A549 (cell line): ENCODE data around the gene YWHAE. TPM values are rescaled to one million over a fixed set of nuclear protein-coding genes. Genes with fewer than 3 reads are reported as not detected.

Source experiments
- ATAC-seq, 2 experiments: fragments of 200-7000 bp in 1 of 2; fragments of >200 bp in 1 of 2; cut with Nextera tagmentation in 1 of 2; cut with Tn5 transposase in 1 of 2; 3 replicates each; pipeline versions ENCODE4 v1.8.0 to v1.9.1; 2018 to 2020; ENCODE audit warnings: mild to moderate bottlenecking in 1 of 2, moderate library complexity in 1 of 2
- CTCF ChIA-PET: fragments of 300-600 bp; sonication (Branson Sonifier 250); formaldehyde crosslinking; extraction: SDS; loops from one replicate; lab custom pipeline; 2021; ENCODE audit warnings: antibody characterized with exemption, inconsistent platforms; lab: Yijun Ruan, JAX
- POLR2A ChIA-PET: fragments of 350-600 bp; formaldehyde crosslinking; extraction: SDS; loops from one replicate; lab custom pipeline; 2021; ENCODE audit warnings: antibody characterized with exemption, inconsistent platforms; lab: Yijun Ruan, JAX
- DNase-seq, 2 experiments: peaks; one replicate each; pipeline versions ENCODE4 v3.0.0 to v3.0.0-alpha.2; 2011 to 2016; ENCODE audit warnings: low read depth in 1 of 2, low spot score in 1 of 2
- FAIRE-seq: peaks from 2 replicates; lab custom pipeline; 2011; peaks lifted over from hg19 to GRCh38; lab: Jason Lieb, UNC
- H3K27ac ChIP-seq, 2 experiments: fragments of >200 bp; sonication (Bioruptor Twin); formaldehyde crosslinking; 3 replicates each; pipeline ENCODE4 v1.5.1; 2016 to 2017
- H3K4me1 ChIP-seq: fragments of >200 bp; sonication (Bioruptor Twin); formaldehyde crosslinking; 3 replicates; pipeline ENCODE4 v1.6.1; 2016
- H3K4me2 ChIP-seq: fragments of >200 bp; sonication (Bioruptor Twin); formaldehyde crosslinking; 3 replicates; pipeline ENCODE4 v1.6.1; 2016
- H3K4me3 ChIP-seq: fragments of >200 bp; sonication (Bioruptor Twin); formaldehyde crosslinking; 3 replicates; pipeline ENCODE4 v1.5.1; 2016
- H3K9me3 ChIP-seq: fragments of >200 bp; sonication (Bioruptor Twin); formaldehyde crosslinking; 3 replicates; pipeline ENCODE4 v1.6.1; 2016
- BHLHE40 ChIP-seq: IDR thresholded peaks from 2 replicates; pipeline ENCODE4 v1.6.1; 2012; ENCODE audit warnings: low read depth, low read length, inconsistent platforms
- CBX2 ChIP-seq: fragments of 200-600 bp; sonication (generic); IDR thresholded peaks from 2 replicates; pipeline ENCODE4 v1.6.1; 2016; ENCODE audit warnings: low read depth, mild to moderate bottlenecking, borderline replicate concordance
- CBX8 ChIP-seq: fragments of 200-600 bp; sonication (generic); IDR thresholded peaks from 2 replicates; pipeline ENCODE4 v1.6.1; 2016
- CHD2 ChIP-seq: fragments of 150-350 bp; IDR thresholded peaks from 2 replicates; pipeline ENCODE4 v1.6.1; 2014; ENCODE audit warnings: low read length; ENCODE audit not compliant: partially characterized antibody
- CHD4 ChIP-seq: fragments of 200-600 bp; sonication (generic); IDR thresholded peaks from 2 replicates; pipeline ENCODE4 v1.6.1; 2016; ENCODE audit warnings: antibody characterized with exemption, mild to moderate bottlenecking, borderline replicate concordance
- ESRRA ChIP-seq: fragments of 150-350 bp; IDR thresholded peaks from 2 replicates; pipeline ENCODE4 v1.6.1; 2014; ENCODE audit warnings: mild to moderate bottlenecking, low read length, borderline replicate concordance
- FOSL2 ChIP-seq, 2 experiments: fragments of 450-650 bp in 1 of 2; fragments of >200 bp in 1 of 2; sonication (Bioruptor Twin) in 1 of 2; formaldehyde crosslinking; IDR thresholded peaks; 2 replicates each; pipeline versions ENCODE4 v1.5.0 to v1.6.1; 2016 to 2020; ENCODE audit warnings: mild to moderate bottlenecking in 1 of 2, moderate library complexity in 1 of 2
- GATA3 ChIP-seq: IDR thresholded peaks from 2 replicates; pipeline ENCODE4 v1.6.1; 2012; ENCODE audit warnings: borderline replicate concordance
- HDAC2 ChIP-seq: fragments of 200-600 bp; sonication (generic); IDR thresholded peaks from 2 replicates; pipeline ENCODE4 v1.6.1; 2016
- HOXA7 ChIP-seq: fragments of 250-450 bp; sonication (Bioruptor Pico); IDR thresholded peaks from 2 replicates; pipeline ENCODE4 v1.5.0; 2020; ENCODE audit warnings: mild to moderate bottlenecking, moderate library complexity
- HOXB5 ChIP-seq: fragments of 250-450 bp; sonication (Bioruptor Pico); IDR thresholded peaks from 2 replicates; pipeline ENCODE4 v1.5.0; 2020; ENCODE audit warnings: mild to moderate bottlenecking, moderate library complexity
- KDM1A ChIP-seq: fragments of 200-600 bp; sonication (generic); IDR thresholded peaks from 2 replicates; pipeline ENCODE4 v1.6.1; 2016; ENCODE audit warnings: low read depth, mild to moderate bottlenecking
- MAFK ChIP-seq: fragments of 450-650 bp; IDR thresholded peaks from 2 replicates; pipeline ENCODE4 v1.6.1; 2014; ENCODE audit not compliant: partially characterized antibody
- MYC ChIP-seq: IDR thresholded peaks from 2 replicates; pipeline ENCODE4 v1.6.1; 2012; ENCODE audit warnings: mild to moderate bottlenecking, inconsistent platforms, low read length, improper control_type of control experiment, borderline replicate concordance
- NFE2L2 ChIP-seq: fragments of 150-350 bp; conservative IDR thresholded peaks from 2 replicates; pipeline ENCODE4 v1.6.1; 2014; ENCODE audit warnings: low read length
- NPAS2 ChIP-seq: fragments of 250-450 bp; sonication (Bioruptor Pico); IDR thresholded peaks from 2 replicates; pipeline ENCODE4 v1.8.0; 2022; ENCODE audit warnings: mild to moderate bottlenecking, moderate library complexity, borderline replicate concordance
- POLR2A ChIP-seq: IDR thresholded peaks from 2 replicates; pipeline ENCODE4 v1.6.1; 2012; ENCODE audit warnings: mild to moderate bottlenecking, low read length
- POLR2AphosphoS2 ChIP-seq: conservative IDR thresholded peaks from 2 replicates; pipeline ENCODE4 v1.6.1; 2012; ENCODE audit warnings: low read length, improper control_type of control experiment, inconsistent platforms
- RAD21 ChIP-seq, 2 experiments: fragments of >200 bp in 1 of 2; sonication (Bioruptor Twin) in 1 of 2; formaldehyde crosslinking in 1 of 2; IDR thresholded peaks in 1 of 2; conservative IDR thresholded peaks in 1 of 2; 2 replicates in 1 of 2; 3 replicates in 1 of 2; pipeline ENCODE4 v1.6.1; 2012 to 2018; ENCODE audit warnings: inconsistent platforms in 1 of 2
- RARB ChIP-seq: fragments of 250-450 bp; sonication (Bioruptor Pico); IDR thresholded peaks from 2 replicates; pipeline ENCODE4 v1.8.0; 2021; ENCODE audit warnings: mild to moderate bottlenecking, moderate library complexity
- RCOR1 ChIP-seq: fragments of 150-350 bp; IDR thresholded peaks from 2 replicates; pipeline ENCODE4 v1.6.1; 2014; ENCODE audit warnings: antibody characterized with exemption, low read length, low read depth
- RFX5 ChIP-seq: fragments of 450-650 bp; IDR thresholded peaks from 2 replicates; pipeline ENCODE4 v1.7.1; 2014; ENCODE audit warnings: antibody characterized with exemption, mild to moderate bottlenecking, moderate library complexity
- SMC3 ChIP-seq: fragments of >200 bp; sonication (Bioruptor Twin); formaldehyde crosslinking; IDR thresholded peaks from 3 replicates; pipeline ENCODE4 v1.6.1; 2018; ENCODE audit warnings: inconsistent platforms
- SREBF2 ChIP-seq: fragments of 450-650 bp; IDR thresholded peaks from 2 replicates; pipeline ENCODE4 v1.6.1; 2014; ENCODE audit warnings: mild to moderate bottlenecking, moderate library complexity
- TFCP2L1 ChIP-seq: fragments of 250-450 bp; sonication (Bioruptor Pico); IDR thresholded peaks from 2 replicates; pipeline ENCODE4 v1.5.0; 2021; ENCODE audit warnings: mild to moderate bottlenecking
- TP53 ChIP-seq: fragments of 250-450 bp; sonication (Bioruptor Pico); IDR thresholded peaks from 2 replicates; pipeline ENCODE4 v1.5.0; 2021; ENCODE audit warnings: mild to moderate bottlenecking, moderate library complexity
- ZC3H11A ChIP-seq: fragments of 450-650 bp; IDR thresholded peaks from 2 replicates; pipeline ENCODE4 v1.6.1; 2014; ENCODE audit warnings: antibody characterized with exemption, mild to moderate bottlenecking
- ZFP36 ChIP-seq: fragments of 450-650 bp; IDR thresholded peaks from 2 replicates; pipeline ENCODE4 v1.6.1; 2014; ENCODE audit warnings: borderline replicate concordance; ENCODE audit not compliant: partially characterized antibody
- ZNF302 ChIP-seq: fragments of 250-450 bp; sonication (Bioruptor Pico); IDR thresholded peaks from 2 replicates; pipeline ENCODE4 v1.9.0; 2021; ENCODE audit warnings: inconsistent platforms, mild to moderate bottlenecking, moderate library complexity
- ZSCAN20 ChIP-seq: fragments of 250-450 bp; sonication (Bioruptor Pico); IDR thresholded peaks from 2 replicates; pipeline ENCODE4 v1.8.0; 2022; ENCODE audit warnings: mild to moderate bottlenecking, moderate library complexity
- WGBS: methylation state at CpG from one replicate; pipeline ENCODE4 v1.1.6; 2017; ENCODE audit errors: missing lambda C conversion rate; 5-methylcytosine and 5-hydroxymethylcytosine counted together
- polyA minus RNA-seq: library from RNA; depleted of rRNA, polyadenylated mRNA; stranded (reverse); fragments of >200 nt; gene quantifications from 2 replicates; pipeline ENCODE4 v1.2.3, GENCODE V29; 2011; rRNA and poly(A)+ RNA removed
- polyA plus RNA-seq, 4 experiments: library from polyadenylated mRNA; depleted of rRNA in 3 of 4; stranded (reverse); fragments of >200 nt; fragmentation: RNase III in 1 of 4; extraction: RNeasy Plus Mini Kit Qiagen cat#74134 plus additional on column Dnase treatment in 1 of 4; gene quantifications; 2 replicates in 3 of 4; 3 replicates in 1 of 4; pipeline ENCODE4 v1.2.3, GENCODE V29; 2011 to 2017
- TF ChIP-seq, protein P1 (sequence below): fragments of >200 bp; sonication (Bioruptor Twin); formaldehyde crosslinking; IDR thresholded peaks from 3 replicates; pipeline ENCODE4 v1.6.1; 2016
- TF ChIP-seq, protein P2 (sequence below): fragments of >200 bp; sonication (Bioruptor Twin); formaldehyde crosslinking; IDR thresholded peaks from 2 replicates; pipeline ENCODE4 v1.6.1; 2016
- TF ChIP-seq, protein P3 (sequence below): fragments of 250-450 bp; sonication (Bioruptor Pico); IDR thresholded peaks from 2 replicates; pipeline ENCODE4 v1.5.0; 2021; ENCODE audit warnings: mild to moderate bottlenecking, moderate library complexity, borderline replicate concordance
- TF ChIP-seq, protein P4 (sequence below): fragments of >200 bp; sonication (Bioruptor Twin); formaldehyde crosslinking; IDR thresholded peaks from 3 replicates; pipeline ENCODE4 v1.5.1; 2016
- TF ChIP-seq, protein P5 (sequence below): fragments of 250-450 bp; sonication (Bioruptor Pico); IDR thresholded peaks from 2 replicates; pipeline ENCODE4 v1.5.0; 2020; ENCODE audit warnings: low read depth, mild to moderate bottlenecking, moderate library complexity

The YWHAE gene
- polyA plus RNA-seq (2011; rRNA removed), result 1,017 and 1,284 TPM in 2 replicates
- 663 and 976 TPM in 2 replicates for polyA plus RNA-seq (2012; cell fraction: cytosol; rRNA removed)
- polyA plus RNA-seq (2012; cell fraction: nucleus; rRNA removed), result 278 and 353 TPM in 2 replicates
- 1,548 to 1,575 TPM (median 1,561 TPM) in 3 replicates for polyA plus RNA-seq (2017; fragmentation: RNase III; extraction: RNeasy Plus Mini Kit Qiagen cat#74134 plus additional on column Dnase treatment)
- polyA minus RNA-seq, result 571 and 643 TPM in 2 replicates

DNA sequence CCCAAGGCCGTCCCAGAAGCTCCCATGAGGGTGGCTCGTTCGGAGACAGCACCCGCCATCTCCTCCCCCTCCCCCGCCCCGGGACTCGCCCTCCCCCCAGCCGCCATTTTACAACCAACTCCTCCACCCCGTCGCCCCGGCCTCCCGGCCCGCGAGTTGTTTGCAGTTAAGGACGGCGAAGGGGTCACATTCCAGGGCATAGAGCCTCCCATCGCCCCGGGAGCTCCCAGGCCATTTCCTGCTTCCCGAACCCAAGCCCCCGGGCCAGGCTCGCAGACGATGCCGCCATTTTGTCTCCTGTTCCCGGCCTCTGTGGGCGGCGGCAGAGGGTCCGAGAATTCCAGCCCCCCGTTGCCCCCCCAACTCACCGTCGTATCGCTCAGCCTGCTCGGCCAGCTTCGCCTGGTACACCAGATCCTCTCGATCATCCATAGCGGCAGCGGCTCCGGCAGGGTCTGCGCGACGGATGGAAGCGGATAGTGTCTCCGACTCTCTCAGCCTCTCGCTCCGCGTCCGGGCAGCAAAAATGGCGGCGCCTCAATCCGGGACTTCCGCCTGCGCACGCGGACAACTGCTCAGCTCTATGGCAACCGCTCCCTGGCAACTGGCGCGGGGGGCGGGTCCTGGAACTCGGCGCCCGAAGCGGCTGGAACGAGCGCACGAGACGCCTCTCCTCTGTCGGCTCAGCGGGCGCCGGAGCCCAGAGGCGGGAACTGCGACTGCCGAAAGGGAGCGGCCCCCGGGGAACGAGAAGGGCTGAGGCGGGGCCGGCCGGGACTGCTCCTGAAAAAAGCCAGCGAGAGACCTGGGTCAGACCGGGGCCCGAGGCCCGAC lies at the start of gene YWHAE:
Gene YWHAE (minus strand): TSS at position 544 of the 834 bp plus-strand sequence. CDS start 112 bp downstream, at position 432.
- DNase-seq, result peak; percentile 96 to 97
- POLR2A ChIA-PET, result interaction anchor here (0.6 to 2.1 kb wide), 15 partner anchors 9 to 317 kb away, joined by 3 to 17 read pairs (median 3); partner anchors contain the start of genes CRK and INPP5K
- FAIRE-seq, result no peak
- Histone ChIP-seq H3K4me2 (peak within 1 kb of the TSS; percentile 93), H3K27ac (peak within 1 kb of the TSS; percentile 94 to 98), H3K9me3 (no peaks in the 10 kb centered on the region), H3K4me3 (peak within 1 kb of the TSS; percentile 84), H3K4me1 (peaks cover 21% of the 10 kb centered on the region)
- CTCF ChIA-PET, result interaction anchor here (1.0 to 1.6 kb wide), 2 partner anchors 14 to 35 kb away, joined by 3 to 7 read pairs; no protein-coding TSS in a partner anchor
- WGBS, result 1% methylated on average over 48 of the region's 82 CpGs
- ATAC-seq, result peak; percentile 96 to 97
- TF ChIP-seq, protein P1, sequence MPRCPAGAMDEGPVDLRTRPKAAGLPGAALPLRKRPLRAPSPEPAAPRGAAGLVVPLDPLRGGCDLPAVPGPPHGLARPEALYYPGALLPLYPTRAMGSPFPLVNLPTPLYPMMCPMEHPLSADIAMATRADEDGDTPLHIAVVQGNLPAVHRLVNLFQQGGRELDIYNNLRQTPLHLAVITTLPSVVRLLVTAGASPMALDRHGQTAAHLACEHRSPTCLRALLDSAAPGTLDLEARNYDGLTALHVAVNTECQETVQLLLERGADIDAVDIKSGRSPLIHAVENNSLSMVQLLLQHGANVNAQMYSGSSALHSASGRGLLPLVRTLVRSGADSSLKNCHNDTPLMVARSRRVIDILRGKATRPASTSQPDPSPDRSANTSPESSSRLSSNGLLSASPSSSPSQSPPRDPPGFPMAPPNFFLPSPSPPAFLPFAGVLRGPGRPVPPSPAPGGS, result peak; percentile 93
- TF ChIP-seq CHD4 (no peak), MYC (peak; percentile 99), SREBF2 (no peak), ZFP36 (no peak), GATA3 (no peak; the same call in 1 of the 2 replicates), HOXA7 (CRISPR knock-in tag) (no peak), ESRRA (no peak), NFE2L2 (no peak), BHLHE40 (peak; percentile 77), NPAS2 (CRISPR knock-in tag) (no peak), HOXB5 (CRISPR knock-in tag) (peak; percentile 20; the same call in 1 of the 2 replicates), HDAC2 (no peak), CBX2 (no peak), KDM1A (peak; percentile 24; the same call in 1 of the 2 replicates), POLR2A (peak; percentile 95), POLR2AphosphoS2 (no peak), CHD2 (peak; percentile 7), MAFK (peak; percentile 24), TFCP2L1 (CRISPR knock-in tag) (no peak), RARB (no peak; the same call in 1 of the 2 replicates), ZNF302 (CRISPR knock-in tag) (no peak), ZC3H11A (no peak), CBX8 (no peak), SMC3 (no peak), FOSL2 (IDR thresholded peaks at IDR 0.05) (no peak), FOSL2 (CRISPR knock-in tag; IDR thresholded peaks at IDR 0.05) (no peak), TP53 (CRISPR knock-in tag) (no peak), ZSCAN20 (CRISPR knock-in tag) (no peak), RFX5 (peak; percentile 24; the same call in 1 of the 2 replicates), RAD21 (conservative IDR thresholded peaks at IDR 0.05 in 1 of 2, IDR thresholded peaks at IDR 0.05 in 1 of 2) (no peak; a peak in 1 of 5 replicates), RCOR1 (no peak)
- TF ChIP-seq, protein P2, sequence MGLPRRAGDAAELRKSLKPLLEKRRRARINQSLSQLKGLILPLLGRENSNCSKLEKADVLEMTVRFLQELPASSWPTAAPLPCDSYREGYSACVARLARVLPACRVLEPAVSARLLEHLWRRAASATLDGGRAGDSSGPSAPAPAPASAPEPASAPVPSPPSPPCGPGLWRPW, result no peak
- TF ChIP-seq, protein P3, sequence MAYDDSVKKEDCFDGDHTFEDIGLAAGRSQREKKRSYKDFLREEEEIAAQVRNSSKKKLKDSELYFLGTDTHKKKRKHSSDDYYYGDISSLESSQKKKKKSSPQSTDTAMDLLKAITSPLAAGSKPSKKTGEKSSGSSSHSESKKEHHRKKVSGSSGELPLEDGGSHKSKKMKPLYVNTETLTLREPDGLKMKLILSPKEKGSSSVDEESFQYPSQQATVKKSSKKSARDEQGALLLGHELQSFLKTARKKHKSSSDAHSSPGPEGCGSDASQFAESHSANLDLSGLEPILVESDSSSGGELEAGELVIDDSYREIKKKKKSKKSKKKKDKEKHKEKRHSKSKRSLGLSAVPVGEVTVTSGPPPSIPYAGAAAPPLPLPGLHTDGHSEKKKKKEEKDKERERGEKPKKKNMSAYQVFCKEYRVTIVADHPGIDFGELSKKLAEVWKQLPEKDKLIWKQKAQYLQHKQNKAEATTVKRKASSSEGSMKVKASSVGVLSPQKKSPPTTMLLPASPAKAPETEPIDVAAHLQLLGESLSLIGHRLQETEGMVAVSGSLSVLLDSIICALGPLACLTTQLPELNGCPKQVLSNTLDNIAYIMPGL, result no peak
- TF ChIP-seq, protein P4, sequence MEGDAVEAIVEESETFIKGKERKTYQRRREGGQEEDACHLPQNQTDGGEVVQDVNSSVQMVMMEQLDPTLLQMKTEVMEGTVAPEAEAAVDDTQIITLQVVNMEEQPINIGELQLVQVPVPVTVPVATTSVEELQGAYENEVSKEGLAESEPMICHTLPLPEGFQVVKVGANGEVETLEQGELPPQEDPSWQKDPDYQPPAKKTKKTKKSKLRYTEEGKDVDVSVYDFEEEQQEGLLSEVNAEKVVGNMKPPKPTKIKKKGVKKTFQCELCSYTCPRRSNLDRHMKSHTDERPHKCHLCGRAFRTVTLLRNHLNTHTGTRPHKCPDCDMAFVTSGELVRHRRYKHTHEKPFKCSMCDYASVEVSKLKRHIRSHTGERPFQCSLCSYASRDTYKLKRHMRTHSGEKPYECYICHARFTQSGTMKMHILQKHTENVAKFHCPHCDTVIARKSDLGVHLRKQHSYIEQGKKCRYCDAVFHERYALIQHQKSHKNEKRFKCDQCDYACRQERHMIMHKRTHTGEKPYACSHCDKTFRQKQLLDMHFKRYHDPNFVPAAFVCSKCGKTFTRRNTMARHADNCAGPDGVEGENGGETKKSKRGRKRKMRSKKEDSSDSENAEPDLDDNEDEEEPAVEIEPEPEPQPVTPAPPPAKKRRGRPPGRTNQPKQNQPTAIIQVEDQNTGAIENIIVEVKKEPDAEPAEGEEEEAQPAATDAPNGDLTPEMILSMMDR, result no peak
- TF ChIP-seq, protein P5, sequence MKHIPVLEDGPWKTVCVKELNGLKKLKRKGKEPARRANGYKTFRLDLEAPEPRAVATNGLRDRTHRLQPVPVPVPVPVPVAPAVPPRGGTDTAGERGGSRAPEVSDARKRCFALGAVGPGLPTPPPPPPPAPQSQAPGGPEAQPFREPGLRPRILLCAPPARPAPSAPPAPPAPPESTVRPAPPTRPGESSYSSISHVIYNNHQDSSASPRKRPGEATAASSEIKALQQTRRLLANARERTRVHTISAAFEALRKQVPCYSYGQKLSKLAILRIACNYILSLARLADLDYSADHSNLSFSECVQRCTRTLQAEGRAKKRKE (CRISPR knock-in tag), result 0 out of 2 replicates have a peak, but pooled peaks have one; percentile 8
